OCI-LY7 (cell line): ENCODE data around the gene SPPL2B. TPM values are rescaled to one million over a fixed set of nuclear protein-coding genes. Genes with fewer than 3 reads are reported as not detected.

Experiments
- BruUV-seq: library from RNA; stranded (reverse); fragments of 400-500 nt; replicated peaks from 2 replicates; lab custom pipeline; 2021; lab: Mats Ljungman, UMichigan
- CTCF ChIA-PET: fragments of 300-600 bp; sonication (Branson Sonifier 250); formaldehyde crosslinking; loops from one replicate; lab custom pipeline; 2022; ENCODE audit warnings: antibody characterized with exemption; ENCODE audit not compliant: unreplicated experiment; lab: Charles Lee
- POLR2A ChIA-PET: fragments of 300-600 bp; sonication (Branson Sonifier 250); formaldehyde crosslinking; loops from one replicate; lab custom pipeline; 2022; ENCODE audit warnings: antibody characterized with exemption; lab: Charles Lee
- DNase-seq: peaks from one replicate; pipeline ENCODE4 v3.0.0-alpha.2; 2015; ENCODE audit warnings: low spot score
- H2AFZ ChIP-seq: fragments of 200-600 bp; sonication (generic), shearing (Covaris generic); 2 replicates; pipeline ENCODE4 v1.6.1; 2014; ENCODE audit warnings: mild to moderate bottlenecking, antibody characterized with exemption, low read length, moderate library complexity
- H3K27ac ChIP-seq: fragments of 200-600 bp; sonication (generic); 2 replicates; pipeline ENCODE4 v1.5.1; 2014; ENCODE audit warnings: mixed run types, low read depth, mild to moderate bottlenecking, moderate library complexity, low read length, inconsistent platforms; ENCODE audit not compliant: poor library complexity, severe bottlenecking
- H3K36me3 ChIP-seq: fragments of 200-600 bp; sonication (generic); 2 replicates; pipeline ENCODE4 v1.6.1; 2014; ENCODE audit warnings: mild to moderate bottlenecking, antibody characterized with exemption, low read length, moderate library complexity, mixed read lengths; ENCODE audit not compliant: insufficient read depth
- H3K4me1 ChIP-seq: fragments of 200-600 bp; sonication (generic); 2 replicates; pipeline ENCODE4 v1.5.1; 2014; ENCODE audit warnings: mild to moderate bottlenecking, low read length; ENCODE audit not compliant: insufficient read depth, poor library complexity, severe bottlenecking
- H3K4me2 ChIP-seq: fragments of 200-600 bp; sonication (generic); 2 replicates; pipeline ENCODE4 v1.6.1; 2014; ENCODE audit warnings: mild to moderate bottlenecking, low read length
- H3K4me3 ChIP-seq: fragments of 200-600 bp; sonication (generic); 2 replicates; pipeline ENCODE4 v1.5.1; 2014; ENCODE audit warnings: mild to moderate bottlenecking, low read depth, low read length; ENCODE audit not compliant: poor library complexity, severe bottlenecking
- H3K79me2 ChIP-seq: fragments of 200-600 bp; sonication (generic); 2 replicates; pipeline ENCODE4 v1.6.1; 2016; ENCODE audit warnings: low read depth, mild to moderate bottlenecking, low read length, moderate library complexity, mixed read lengths; ENCODE audit not compliant: insufficient read depth
- H3K9me2 ChIP-seq: fragments of 200-600 bp; sonication (generic); 2 replicates; pipeline ENCODE4 v1.6.1; 2016; ENCODE audit warnings: mild to moderate bottlenecking, low read length, mixed read lengths; ENCODE audit not compliant: insufficient read depth
- H3K9me3 ChIP-seq: fragments of 200-600 bp; sonication (generic); 2 replicates; pipeline ENCODE4 v1.6.1; 2014; ENCODE audit warnings: mild to moderate bottlenecking, mixed run types, low read length, mixed read lengths
- H4K20me1 ChIP-seq: fragments of 200-600 bp; sonication (generic); 2 replicates; pipeline ENCODE4 v1.6.1; 2014; ENCODE audit warnings: mild to moderate bottlenecking, antibody characterized with exemption, low read length, moderate library complexity, mixed read lengths; ENCODE audit not compliant: insufficient read depth
- CTCF ChIP-seq: fragments of 200-600 bp; sonication (generic); conservative IDR thresholded peaks from 2 replicates; pipeline ENCODE4 v1.5.1; 2014; ENCODE audit warnings: mild to moderate bottlenecking, antibody characterized with exemption, low read length, moderate library complexity, mixed read lengths
- EZH2phosphoT487 ChIP-seq: fragments of 200-600 bp; sonication (generic); IDR thresholded peaks from 2 replicates; pipeline ENCODE4 v1.6.1; 2018; ENCODE audit warnings: low read depth, borderline replicate concordance, mild to moderate bottlenecking, mixed run types, antibody characterized with exemption, low read length, moderate library complexity, mixed read lengths
- intact Hi-C: fragments of 100-400 bp; cut with micrococcal nuclease; formaldehyde crosslinking; loops from one replicate; pipeline ENCODE4 v1.10.0; 2022; ENCODE audit not compliant: unreplicated experiment
- total RNA-seq, 2 experiments: library from RNA; depleted of rRNA in 1 of 2; stranded (reverse); fragments of >200 nt in 1 of 2; shearing (Covaris generic) in 1 of 2; gene quantifications; 2 replicates each; pipeline ENCODE4 v1.2.3, GENCODE V29; 2014 to 2022

The SPPL2B gene
- total RNA-seq, 2 experiments from 2014 or later = 106 to 191 TPM

GRCh38 chr19:2311093-2311492 is 17.4 kb upstream of the SPPL2B start:
- Histone ChIP-seq H3K4me1 (peaks cover 13% of the 10 kb centered on the region), H2AFZ (no peak overlapping the region), H3K79me2 (no peaks in the 10 kb centered on the region), H3K4me2 (no peak overlapping the region), H3K27ac (no peak overlapping the region), H3K36me3 (no peaks in the 10 kb centered on the region), H3K9me3 (peaks cover 19% of the 10 kb centered on the region), H3K9me2 (no peaks in the 10 kb centered on the region), H3K4me3 (no peak overlapping the region), H4K20me1 (no peaks in the 10 kb centered on the region)
- intact Hi-C loops = no loop called here
- no peak for TF ChIP-seq CTCF
- POLR2A ChIA-PET = no interaction called here
- CTCF ChIA-PET = no interaction called here
- no peak for DNase-seq
- no TSS peak for BruUV-seq

- no peak overlapping the region for H3K4me2 ChIP-seq
- TF ChIP-seq EZH2phosphoT487 (no peak), CTCF (no peak)
- H3K4me1 ChIP-seq = peaks cover 16% of the 10 kb centered on the region
- no peak overlapping the region for H3K4me3 ChIP-seq
- ChIA-PET CTCF (no interaction called here), POLR2A (no interaction called here)
- H3K9me2 ChIP-seq = no peaks in the 10 kb centered on the region
- no peaks in the 10 kb centered on the region for H3K36me3 ChIP-seq
- no peaks in the 10 kb centered on the region for H3K79me2 ChIP-seq
- H3K9me3 ChIP-seq = peaks cover 19% of the 10 kb centered on the region
- H2AFZ ChIP-seq = no peak overlapping the region
- no peaks in the 10 kb centered on the region for H4K20me1 ChIP-seq
- no TSS peak for BruUV-seq
- no peak for DNase-seq
- intact Hi-C loops = no loop called here
- no peak overlapping the region for H3K27ac ChIP-seq
These were observed 15.5 kb upstream of the SPPL2B start for GRCh38 chr19:2312820-2313501.

- no peak overlapping the region for H3K27ac ChIP-seq
- POLR2A ChIA-PET = no interaction called here
- H2AFZ ChIP-seq = no peak overlapping the region
- H3K9me2 ChIP-seq = no peaks in the 10 kb centered on the region
- intact Hi-C loops = loop anchor here (5.0 kb wide), 1 partner anchor 158 kb away; no protein-coding TSS in a partner anchor
- H3K9me3 ChIP-seq = peaks cover 19% of the 10 kb centered on the region
- TF ChIP-seq EZH2phosphoT487 = no peak
- no peaks in the 10 kb centered on the region for H4K20me1 ChIP-seq
- CTCF ChIA-PET = no interaction called here
- DNase-seq = no peak
- H3K4me2 ChIP-seq = no peak overlapping the region
- H3K79me2 ChIP-seq = no peaks in the 10 kb centered on the region
- H3K4me3 ChIP-seq = no peak overlapping the region
- H3K4me1 ChIP-seq = peaks cover 23% of the 10 kb centered on the region
- BruUV-seq = no TSS peak
- no peaks in the 10 kb centered on the region for H3K36me3 ChIP-seq
These were observed 13.2 kb upstream of the SPPL2B start for GRCh38 chr19:2315121-2315817.
